AG04450 (cell line): ENCODE data around the gene NSMCE3. TPM values are rescaled to one million over a fixed set of nuclear protein-coding genes. Genes with fewer than 3 reads are reported as not detected.

Experiments
- CTCF ChIA-PET: fragments of 300-600, 350-600 bp; formaldehyde crosslinking; extraction: SDS; loops from one replicate; lab custom pipeline; 2022; ENCODE audit warnings: antibody characterized with exemption, inconsistent platforms; lab: Charles Lee
- POLR2A ChIA-PET: fragments of 350-600 bp; formaldehyde crosslinking; extraction: SDS; loops from one replicate; lab custom pipeline; 2021; ENCODE audit warnings: antibody characterized with exemption, inconsistent platforms; lab: Yijun Ruan, JAX
- DNase-seq: peaks from one replicate; pipeline ENCODE4 v3.0.0-alpha.2; 2011; ENCODE audit warnings: low read depth, low spot score
- H3K27ac ChIP-seq: one replicate; pipeline ENCODE4 v1.5.1; 2012; ENCODE audit warnings: low read depth, low read length, control low read depth
- H3K27me3 ChIP-seq: one replicate; pipeline ENCODE4 v1.6.0; 2012; ENCODE audit warnings: low read length; ENCODE audit not compliant: control insufficient read depth, insufficient read depth
- H3K4me3 ChIP-seq: 2 replicates; pipeline ENCODE4 v1.5.1; 2011; ENCODE audit warnings: mild to moderate bottlenecking, low read depth, low read length, control low read depth
- H3K9me3 ChIP-seq: 2 replicates; pipeline ENCODE4 v1.5.1; 2012; ENCODE audit warnings: low read length; ENCODE audit not compliant: control insufficient read depth, insufficient read depth
- polyA plus RNA-seq: library from polyadenylated mRNA; depleted of rRNA; stranded (reverse); fragments of >200 nt; gene quantifications from 2 replicates; pipeline ENCODE4 v1.2.3, GENCODE V29; 2011
- TF ChIP-seq, protein P1 (sequence below): IDR thresholded peaks from 2 replicates; pipeline ENCODE4 v1.5.1; 2011; ENCODE audit warnings: low read depth, low read length, control low read depth, inconsistent platforms

The NSMCE3 gene
- polyA plus RNA-seq, 1 experiment, result 8.5 TPM

DNA sequence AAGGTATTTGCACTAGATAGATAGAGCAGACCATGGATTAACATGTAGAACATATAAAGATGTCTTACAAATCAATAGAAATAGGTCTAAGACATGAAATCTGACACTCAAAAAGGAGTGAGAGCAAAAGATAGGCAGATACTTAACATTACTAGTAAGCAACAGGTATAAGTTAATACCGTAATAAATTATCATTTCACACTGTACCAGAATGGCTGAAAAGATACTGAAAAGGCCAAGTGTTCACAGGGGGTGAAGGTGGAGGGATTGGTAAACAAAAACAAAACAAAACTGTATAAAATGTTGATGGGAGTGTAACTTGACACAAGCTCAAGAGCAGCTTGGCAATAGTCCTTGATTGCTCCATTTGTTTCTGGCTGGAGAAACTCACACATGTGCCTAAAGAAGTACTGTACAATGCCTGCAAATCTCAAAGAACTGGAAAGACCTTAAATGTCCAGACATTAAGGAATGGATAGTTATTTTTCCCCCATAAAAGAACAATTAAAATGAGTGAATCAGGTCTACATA is 3.5 kb downstream of the NSMCE3 start:
- Histone ChIP-seq H3K4me3 (no peak overlapping the region), H3K27ac (no peak overlapping the region), H3K27me3 (no peaks in the 10 kb centered on the region), H3K9me3 (no peaks in the 10 kb centered on the region)
- no peak for DNase-seq
- CTCF ChIA-PET, result interaction anchor here (0.6 kb wide), 1 partner anchor 1366 kb away, joined by 3 read pairs; no protein-coding TSS in a partner anchor
- TF ChIP-seq, protein P1, sequence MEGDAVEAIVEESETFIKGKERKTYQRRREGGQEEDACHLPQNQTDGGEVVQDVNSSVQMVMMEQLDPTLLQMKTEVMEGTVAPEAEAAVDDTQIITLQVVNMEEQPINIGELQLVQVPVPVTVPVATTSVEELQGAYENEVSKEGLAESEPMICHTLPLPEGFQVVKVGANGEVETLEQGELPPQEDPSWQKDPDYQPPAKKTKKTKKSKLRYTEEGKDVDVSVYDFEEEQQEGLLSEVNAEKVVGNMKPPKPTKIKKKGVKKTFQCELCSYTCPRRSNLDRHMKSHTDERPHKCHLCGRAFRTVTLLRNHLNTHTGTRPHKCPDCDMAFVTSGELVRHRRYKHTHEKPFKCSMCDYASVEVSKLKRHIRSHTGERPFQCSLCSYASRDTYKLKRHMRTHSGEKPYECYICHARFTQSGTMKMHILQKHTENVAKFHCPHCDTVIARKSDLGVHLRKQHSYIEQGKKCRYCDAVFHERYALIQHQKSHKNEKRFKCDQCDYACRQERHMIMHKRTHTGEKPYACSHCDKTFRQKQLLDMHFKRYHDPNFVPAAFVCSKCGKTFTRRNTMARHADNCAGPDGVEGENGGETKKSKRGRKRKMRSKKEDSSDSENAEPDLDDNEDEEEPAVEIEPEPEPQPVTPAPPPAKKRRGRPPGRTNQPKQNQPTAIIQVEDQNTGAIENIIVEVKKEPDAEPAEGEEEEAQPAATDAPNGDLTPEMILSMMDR, result no peak
- POLR2A ChIA-PET, result no interaction called here

DNA sequence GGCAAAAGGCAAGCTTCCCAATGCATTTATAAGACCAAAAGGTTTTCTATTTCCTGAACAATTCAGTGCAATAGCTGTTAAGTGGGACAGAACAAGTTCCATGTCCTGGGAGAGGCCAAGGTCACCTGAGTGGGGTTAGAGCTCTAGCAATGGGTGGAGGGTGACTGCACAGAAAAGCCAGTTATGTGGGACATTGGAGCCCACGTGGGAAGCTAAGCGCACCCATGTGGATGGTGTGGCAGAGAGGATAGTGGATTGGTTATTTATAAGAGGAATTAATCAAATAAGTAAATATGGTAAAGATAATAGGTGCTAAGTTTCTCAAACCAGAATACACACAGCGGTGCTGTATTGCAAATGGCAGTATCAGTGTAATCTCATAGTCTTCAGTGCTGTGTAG is 6.3 kb downstream of the NSMCE3 start:
- ChIA-PET CTCF (interaction anchor here (1.0 kb wide), 1 partner anchor 11 kb away, joined by 3 read pairs; no protein-coding TSS in a partner anchor), POLR2A (no interaction called here)
- TF ChIP-seq, protein P1, result no peak
- DNase-seq, result no peak
- Histone ChIP-seq H3K4me3 (no peak overlapping the region), H3K27me3 (no peaks in the 10 kb centered on the region), H3K27ac (no peak overlapping the region), H3K9me3 (no peaks in the 10 kb centered on the region)

DNA sequence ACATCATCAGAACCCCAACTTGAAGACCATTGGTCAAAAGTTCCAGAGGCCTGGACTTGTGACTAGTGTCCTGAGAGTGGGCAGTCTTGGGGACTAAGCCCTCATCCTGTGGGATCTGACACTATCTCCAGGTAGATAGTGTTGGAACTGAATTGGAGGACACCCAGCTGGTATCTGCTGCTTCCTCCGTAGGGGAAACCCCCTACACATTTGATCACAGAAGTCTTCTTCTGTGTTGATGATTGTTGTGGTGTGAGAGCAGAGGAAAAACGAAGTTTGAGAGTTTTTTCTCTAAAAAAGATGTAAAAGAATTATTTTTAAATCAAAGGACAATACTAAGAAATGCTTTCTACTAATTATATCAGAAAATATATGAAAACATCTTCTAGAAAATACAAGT is 6.9 kb downstream of the NSMCE3 start:
- no peak overlapping the region for H3K4me3 ChIP-seq
- H3K27ac ChIP-seq, result no peak overlapping the region
- POLR2A ChIA-PET, result no interaction called here
- no peaks in the 10 kb centered on the region for H3K9me3 ChIP-seq
- no peak for DNase-seq
- no peaks in the 10 kb centered on the region for H3K27me3 ChIP-seq
- CTCF ChIA-PET, result interaction anchor here (1.0 kb wide), 1 partner anchor 11 kb away, joined by 3 read pairs; no protein-coding TSS in a partner anchor
- TF ChIP-seq, protein P1, result no peak

DNA sequence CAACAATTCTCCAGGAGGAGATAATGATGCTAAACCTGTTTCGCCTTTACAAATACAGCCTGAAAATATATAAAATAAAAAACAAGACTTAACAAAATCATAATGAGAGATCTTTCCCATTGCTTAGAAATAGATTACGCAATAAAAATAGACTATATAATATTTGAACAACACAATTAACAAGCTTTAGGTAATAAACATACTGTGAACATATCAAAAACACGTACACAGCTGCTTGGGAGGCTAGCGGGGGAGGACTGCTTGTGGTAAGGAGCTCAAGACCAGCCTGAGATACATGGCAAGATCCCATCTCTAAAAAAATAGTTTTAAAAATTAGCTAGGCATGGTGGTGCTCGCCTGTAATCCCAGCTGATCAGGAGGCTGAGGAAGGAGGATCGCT is 8.7 kb downstream of the NSMCE3 start:
- ChIA-PET POLR2A (no interaction called here), CTCF (interaction anchor here (0.9 kb wide), 1 partner anchor 158 kb away, joined by 3 read pairs; no protein-coding TSS in a partner anchor)

DNA sequence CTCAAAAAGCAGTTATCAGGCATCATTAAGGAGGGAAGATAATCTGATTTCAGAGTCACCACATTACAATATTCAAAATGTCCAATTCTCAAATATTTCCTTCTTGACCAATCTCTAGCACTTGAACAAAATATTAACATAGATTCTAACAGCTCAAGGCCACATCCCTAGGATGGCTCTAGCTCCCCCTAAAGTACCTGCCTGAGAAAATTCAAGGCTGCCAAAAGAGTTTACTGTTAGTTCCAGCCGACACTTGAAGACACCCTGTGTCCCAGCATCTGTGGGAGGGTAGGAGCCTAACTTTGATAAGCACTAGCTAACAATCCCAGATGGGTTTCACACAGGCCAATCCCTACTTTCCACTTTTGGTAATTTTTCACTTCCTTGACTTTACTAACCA is 10.4 kb downstream of the NSMCE3 start:
- ChIA-PET POLR2A (interaction anchor here (0.6 kb wide), 1 partner anchor 122 kb away, joined by 12 read pairs; no protein-coding TSS in a partner anchor), CTCF (no interaction called here)
- no peak for DNase-seq
- H3K27me3 ChIP-seq, result no peaks in the 10 kb centered on the region
- no peak overlapping the region for H3K27ac ChIP-seq
- H3K9me3 ChIP-seq, result no peaks in the 10 kb centered on the region
- TF ChIP-seq, protein P1, result no peak
- H3K4me3 ChIP-seq, result no peak overlapping the region

More for the DNA sequence above, 8.7 kb downstream of the NSMCE3 start:
- no peak overlapping the region for H3K4me3 ChIP-seq
- H3K27ac ChIP-seq, result no peak overlapping the region
- H3K27me3 ChIP-seq, result no peaks in the 10 kb centered on the region
- TF ChIP-seq, protein P1, result no peak
- DNase-seq, result no peak
- H3K9me3 ChIP-seq, result no peaks in the 10 kb centered on the region
